ENCODE measurements around the gene DCAF16.
"Not testable (repeated sequence)": the region's sequence is repeated elsewhere in the genome, so short reads cannot be mapped to it uniquely, and the experiment has no call there.

Gene DCAF16

DNA sequence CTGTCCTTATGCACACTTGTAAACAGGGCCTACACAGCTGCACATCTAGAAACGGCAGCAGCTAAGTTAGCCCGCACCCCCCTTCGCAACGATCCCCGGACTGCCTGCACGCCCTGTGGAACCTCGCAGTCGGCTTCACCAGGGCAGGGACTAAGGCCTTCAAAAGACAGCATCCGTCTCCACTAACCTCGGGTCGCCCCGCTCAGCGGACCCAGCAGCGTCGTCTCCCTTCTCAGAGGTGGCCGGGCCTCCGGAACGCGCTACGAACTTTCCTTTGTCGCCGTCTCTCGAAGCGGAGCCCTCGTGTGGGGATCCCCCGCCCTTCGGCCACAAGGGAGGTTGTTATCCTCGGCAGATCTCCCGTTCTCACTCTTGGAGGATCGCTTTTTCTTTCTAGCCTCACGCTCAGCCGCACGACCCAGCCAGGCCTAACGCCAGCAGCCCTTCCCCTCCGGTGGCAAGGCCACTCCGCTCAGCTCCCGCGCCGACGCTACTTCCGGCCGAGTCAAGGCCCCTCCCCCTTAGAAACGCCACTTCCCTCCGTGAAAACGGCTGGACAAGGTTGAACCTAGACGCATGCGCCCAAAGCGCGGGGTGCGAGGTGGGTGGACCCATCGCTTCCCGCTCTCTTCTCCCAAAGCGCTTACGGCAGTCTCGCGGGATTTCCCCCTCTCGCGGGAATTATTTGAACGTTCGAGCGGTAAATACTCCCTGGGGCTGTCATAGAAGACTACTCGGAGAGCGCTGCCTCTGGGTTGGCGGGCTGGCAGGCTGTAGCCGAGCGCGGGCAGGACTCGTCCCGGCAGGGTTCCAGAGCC is at the start of gene DCAF16, which contains the start of gene NCAPG:
Gene DCAF16 (minus strand): TSS at position 498 of the 818 bp plus-strand sequence. CDS start 6,616 bp downstream, outside the sequence.
Gene NCAPG (plus strand): TSS at position 720 of the 818 bp plus-strand sequence. CDS start 99 bp downstream, outside the sequence.
- peak; percentile 84 for DNase-seq

DNA sequence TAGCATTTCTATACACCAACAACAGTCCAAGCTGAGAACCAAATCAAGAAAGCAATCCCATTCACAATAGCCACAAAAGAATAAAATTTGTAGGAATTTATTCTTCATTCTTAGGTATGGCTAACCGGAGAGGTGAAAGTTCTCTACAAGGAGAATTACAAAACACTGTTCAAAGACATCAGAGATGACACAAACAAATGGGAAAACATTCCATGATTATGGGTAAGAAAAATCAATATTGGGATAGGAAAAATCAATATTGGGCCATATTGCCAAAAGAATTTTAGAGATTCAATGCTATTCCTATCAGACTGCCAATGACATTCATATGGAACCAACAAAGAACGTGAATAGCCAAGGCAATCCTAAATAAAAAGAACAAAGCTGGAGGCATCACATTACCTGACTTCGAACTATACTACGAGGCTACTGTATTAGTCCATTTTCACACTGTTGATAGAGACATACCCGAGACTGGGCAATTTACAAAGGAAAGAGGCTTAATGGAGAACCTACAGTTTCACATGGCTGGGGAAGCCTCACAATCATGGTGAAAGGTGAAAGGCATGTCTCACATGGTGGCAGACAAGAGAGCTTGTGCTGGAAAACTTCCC is 49.3 kb upstream of the DCAF16 start:
- DNase-seq: no peak

DNA sequence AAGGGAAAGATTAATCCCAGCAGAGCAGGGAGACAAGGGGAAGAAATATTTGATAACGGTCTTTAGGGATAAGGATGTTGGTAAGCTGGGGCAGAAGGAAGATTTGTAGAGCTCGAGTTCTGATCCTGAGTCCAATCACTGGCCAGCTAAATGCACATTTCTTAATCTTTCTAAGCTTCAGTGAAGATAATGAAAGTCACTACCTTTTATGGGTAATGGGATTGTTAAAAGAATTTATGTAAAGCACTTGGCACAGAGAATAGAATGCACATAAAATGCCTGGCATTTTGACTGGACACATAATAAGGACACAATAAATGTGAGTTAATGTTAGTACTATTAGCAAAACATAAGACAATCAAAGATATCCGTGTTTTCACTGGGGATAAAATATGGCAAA is 43.5 kb upstream of the DCAF16 start:
- DNase-seq: no peak

DNA sequence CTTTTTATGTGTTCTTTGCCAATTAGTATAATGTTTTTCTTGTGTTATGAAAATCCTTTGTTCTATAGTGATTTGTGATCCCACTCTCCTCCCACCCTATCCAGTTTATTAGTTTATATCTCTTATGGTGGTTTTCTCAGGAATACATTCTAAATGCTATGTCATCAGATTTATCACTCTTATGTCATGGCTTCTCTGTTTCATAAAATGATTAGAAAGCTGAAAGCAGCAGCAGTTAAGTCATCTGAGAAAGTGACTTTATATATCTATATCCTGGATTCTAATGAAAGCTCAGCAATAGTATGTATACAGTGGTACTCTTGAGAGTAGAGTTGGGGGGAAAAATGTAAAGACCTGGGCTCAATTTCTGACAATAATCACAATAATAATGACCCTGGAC is 41.4 kb upstream of the DCAF16 start:
- DNase-seq: no peak

DNA sequence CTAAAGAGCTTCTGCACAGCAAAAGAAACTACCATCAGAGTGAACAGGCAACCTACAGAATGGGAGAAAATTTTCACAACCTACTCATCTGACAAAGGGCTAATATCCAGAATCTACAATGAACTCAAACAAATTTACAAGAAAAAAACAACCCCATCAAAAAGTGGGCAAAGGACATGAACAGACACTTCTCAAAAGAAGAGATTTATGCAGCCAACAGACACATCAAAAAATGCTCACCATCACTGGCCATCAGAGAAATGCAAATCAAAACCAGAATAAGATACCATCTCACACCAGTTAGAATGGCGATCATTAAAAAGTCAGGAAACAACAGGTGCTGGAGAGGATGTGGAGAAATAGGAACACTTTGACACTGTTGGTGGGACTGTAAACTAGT is 39.7 kb upstream of the DCAF16 start:
- not testable (repeated sequence) for DNase-seq

DNA sequence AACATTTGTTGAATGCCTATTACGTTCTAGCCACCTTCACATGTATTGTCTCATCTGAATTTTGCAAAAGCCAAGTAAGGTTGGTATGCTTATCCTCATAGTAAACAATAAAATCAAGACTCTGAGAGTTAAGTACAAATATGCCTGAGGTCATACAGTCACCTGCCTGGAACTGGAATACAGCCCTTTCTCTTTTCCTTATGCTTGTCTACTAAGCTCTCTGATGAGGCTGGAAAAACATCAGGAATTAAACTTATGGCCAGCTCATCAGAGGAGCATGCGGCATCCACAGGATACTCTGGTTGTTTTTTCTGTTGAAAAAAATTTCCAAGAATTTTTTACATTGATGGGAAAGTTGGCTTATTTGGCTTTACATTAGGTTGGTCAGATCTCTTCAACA is 35.7 kb upstream of the DCAF16 start:
- DNase-seq: no peak

DNA sequence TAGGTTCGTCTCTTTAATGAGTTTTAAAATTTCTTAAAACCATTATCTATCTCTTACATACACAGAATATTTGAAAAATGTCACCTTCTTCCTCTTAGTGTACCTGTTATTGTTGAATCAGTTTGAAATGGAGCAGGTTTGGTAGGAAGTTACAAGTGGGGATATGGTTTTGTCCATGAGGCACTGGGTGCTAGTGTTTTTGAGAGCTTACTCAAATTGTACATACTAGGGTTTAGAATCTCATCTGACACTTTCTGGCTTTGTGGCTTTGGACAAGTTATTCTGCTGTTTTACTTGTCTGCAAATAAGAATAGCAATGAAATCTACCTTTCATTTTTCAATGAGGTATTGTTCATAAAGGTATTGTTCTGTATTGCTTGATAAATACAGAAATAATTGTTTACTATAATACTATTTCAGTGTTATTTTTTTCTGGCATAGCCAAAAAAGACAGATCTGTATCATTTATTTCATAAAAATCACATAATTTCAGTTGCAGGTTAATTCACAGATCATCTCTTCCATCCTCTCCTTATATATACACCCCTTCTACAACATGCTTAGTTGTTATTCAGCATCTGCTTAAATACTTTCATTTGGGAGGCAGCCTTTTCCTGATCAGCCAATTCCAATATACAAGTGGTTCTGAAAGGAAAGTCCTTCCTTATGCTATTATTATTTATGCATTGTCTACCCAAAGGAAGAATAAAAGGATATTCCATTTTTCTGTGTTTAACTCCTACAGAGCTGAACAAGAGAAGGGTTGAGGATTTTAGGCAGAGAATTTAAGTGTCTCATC is 13.5 kb upstream of the DCAF16 start:
- no peak for DNase-seq

DNA sequence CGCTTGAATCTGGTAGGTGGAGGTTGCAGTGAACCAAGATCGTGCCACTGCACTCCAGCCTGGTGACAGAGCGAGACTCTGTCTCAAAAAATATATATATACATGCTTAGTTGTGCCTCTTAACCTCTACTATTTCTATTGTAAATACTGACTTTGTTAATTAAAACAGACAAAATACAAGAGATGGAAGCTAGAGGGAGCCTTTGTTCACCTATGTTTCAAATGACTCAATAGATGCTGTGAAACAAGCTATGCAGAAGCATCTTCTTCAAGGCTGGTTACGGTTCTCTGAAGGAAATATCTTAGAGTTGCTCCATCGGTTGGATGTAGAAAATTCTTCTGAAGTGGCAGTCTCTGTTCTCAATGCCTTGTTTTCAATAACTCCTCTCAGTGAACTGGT is 6.5 kb upstream of the DCAF16 start:
- peak; percentile 10 for DNase-seq

DNA sequence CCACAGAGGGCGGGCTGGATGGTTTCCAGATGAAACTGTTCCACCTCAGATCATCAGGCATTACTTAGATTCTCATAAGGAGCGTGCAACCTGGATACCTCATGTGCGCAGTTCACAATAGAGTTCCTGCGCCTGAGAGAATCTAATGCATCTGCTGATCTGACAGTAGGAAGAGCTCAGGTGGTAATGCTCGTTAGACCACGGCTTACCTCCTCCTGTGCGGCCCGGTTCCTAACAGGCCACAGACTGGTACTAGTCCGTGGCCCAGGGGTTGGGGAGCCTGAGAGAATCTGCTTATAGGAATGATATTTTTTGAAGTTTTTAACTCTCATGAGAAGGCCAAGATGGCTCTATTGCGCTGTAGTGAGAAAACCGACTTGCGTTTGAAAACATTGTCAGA is 5.6 kb upstream of the DCAF16 start:
- no peak for DNase-seq

DNA sequence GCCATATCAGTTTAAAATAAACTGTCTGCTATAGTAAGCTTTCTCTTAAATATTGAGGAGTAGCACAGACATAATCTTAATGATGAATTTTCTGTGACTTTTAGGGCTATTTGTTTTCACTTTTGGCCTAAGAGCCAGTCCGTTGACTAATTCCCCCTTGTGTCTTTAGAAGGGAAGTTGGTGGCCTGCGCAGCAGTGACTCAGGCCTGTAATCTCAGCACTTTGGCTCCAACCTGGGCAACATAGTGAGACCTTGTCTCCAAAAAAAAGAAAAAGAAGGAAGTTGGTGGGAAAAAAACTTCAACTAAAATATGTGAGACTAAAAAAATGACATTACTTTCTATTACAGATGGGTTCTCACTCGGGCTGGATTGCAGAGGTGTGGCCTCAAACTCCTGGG is 3.6 kb upstream of the DCAF16 start:
- DNase-seq: no peak

DNA sequence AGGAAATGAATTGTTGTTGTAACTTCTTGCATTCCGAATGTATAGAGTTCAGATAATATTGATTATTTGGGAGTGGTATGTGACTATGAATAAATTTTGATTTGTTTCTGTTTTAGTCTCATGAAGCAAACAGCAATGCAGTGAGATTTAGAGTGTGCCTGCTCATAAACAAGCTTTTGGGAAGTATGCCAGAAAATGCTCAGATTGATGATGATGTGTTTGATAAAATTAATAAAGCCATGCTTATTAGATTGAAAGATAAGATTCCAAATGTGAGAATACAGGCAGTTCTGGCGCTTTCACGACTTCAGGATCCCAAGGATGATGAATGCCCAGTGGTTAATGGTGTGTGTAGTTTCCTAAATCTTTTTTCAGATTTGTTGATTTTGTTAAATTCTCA is 2.2 kb upstream of the DCAF16 start:
- no peak for DNase-seq

DNA sequence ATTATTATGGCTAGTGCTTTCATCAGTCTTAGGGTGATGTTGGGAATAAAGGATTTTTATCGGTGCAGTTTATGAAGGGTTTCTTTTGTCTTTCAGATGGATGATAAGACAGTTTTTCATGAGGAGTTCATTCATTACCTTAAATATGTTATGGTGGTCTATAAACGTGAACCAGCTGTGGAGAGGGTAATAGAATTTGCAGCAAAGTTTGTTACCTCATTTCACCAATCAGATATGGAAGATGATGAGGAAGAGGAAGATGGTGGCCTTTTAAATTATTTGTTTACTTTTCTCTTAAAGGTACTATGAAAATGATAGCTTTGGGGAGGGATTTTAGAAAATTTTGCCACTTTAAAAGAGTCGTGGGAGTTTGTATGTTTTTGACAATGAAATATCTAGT is 1.6 kb upstream of the DCAF16 start:
- peak; percentile 24 for DNase-seq

DNA sequence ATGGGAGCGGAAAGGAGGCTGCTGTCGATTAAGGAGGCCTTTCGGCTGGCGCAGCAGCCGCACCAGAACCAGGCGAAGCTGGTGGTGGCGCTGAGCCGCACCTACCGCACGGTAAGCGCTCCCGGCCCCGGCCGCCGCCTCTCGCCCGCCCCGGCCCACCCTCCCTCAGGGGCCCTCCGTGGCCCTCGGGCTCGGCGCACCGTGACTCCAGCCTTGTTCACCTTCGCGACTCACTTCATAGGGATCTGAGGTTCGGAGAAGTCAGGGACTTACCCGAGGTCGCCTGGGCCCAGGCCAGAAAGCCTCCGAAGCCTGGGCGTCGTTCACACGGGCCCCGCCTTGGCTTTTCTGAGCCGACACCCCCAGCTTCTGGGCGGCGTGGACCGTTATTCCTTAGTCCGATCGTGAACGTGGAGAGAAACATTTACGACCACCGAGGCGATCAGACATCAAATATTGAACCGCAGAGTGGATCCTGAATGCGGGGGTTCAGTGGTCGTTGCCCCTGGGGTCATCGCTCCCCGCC is 584 bp upstream of the DCAF16 start:
- no peak for DNase-seq

DNA sequence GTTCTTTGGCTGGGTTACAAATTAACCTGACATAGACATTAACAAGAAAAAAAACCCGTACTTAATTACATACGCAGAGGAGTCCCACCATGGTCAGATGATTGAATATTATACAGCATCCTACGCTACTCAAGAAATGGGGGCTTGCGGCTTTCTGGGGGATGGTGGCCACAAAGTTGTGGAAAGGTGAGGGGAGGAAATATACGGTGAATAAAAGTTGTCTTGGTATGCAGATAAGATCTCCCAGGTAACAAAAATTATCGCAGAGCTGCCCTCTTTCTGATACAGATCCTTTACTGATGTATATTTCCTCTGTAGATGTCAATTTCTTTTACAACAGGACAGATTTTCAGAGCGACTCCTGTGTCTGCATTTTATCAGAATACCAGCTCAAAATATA is 890 bp downstream of the DCAF16 start:
- DNase-seq: no peak

DNA sequence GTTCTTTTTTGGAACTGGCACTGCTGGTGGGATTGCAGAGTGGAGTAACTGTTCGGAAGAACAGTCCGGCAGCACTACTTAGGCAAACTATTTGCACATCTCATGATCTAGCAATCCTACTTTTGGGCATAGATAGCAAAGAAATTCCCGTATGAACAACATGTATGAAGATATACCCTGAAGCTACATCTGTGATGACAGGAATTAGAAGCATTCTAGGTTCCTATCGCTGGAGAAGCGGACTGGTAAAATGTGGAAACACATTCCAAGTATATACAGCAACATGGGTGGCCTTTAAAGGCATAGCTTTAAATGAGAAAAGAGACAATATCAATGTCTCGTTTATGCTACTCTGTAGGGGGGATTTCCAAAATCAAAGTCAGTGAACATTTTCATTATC is 3.1 kb downstream of the DCAF16 start:
- no peak for DNase-seq

DNA sequence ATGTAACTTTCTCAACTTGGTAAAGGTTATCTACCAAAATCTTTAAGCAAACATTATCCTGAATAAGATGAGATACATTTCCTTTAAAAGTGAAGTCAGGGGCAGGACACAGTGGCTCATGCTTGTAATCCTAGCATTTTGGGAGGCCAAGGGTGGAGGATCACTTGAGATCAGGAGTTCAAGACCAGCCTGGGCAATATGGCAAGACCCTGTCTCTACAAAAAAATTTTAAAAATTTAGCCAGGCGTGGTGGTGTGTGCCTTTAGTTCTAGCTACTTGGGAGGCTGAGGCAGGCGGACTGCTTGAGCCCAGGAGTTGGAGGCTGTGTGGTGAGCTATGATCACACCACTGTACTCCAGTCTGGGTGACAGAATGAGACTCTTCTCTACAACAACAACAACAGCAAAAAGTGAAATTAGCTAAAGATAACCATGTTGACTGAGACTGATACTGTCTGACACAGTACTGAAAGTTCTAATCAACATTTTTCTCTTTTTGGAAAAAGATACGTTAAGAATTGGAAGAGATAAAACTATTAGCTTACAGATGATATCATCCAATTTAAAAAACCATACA is 4.9 kb downstream of the DCAF16 start:
- DNase-seq: no peak

DNA sequence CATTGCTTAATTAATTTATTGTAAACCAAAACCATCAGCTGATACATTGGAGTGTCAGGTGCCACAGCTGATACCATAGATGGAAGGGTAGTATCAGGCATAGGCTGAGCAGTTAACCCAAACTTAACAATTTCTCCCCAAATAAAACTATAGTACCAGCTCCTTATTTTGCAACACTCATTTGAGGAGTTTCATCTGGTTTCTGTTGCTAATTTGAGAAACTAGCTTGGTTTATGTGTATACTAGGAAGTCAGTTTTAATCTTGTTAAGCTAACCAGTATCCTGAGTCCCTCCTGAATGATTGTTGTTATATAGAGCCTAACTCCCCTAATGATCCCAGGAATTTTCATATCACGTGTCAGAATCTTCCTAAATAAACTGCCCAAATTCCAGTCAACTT is 12.7 kb downstream of the DCAF16 start:
- DNase-seq: no peak

DNA sequence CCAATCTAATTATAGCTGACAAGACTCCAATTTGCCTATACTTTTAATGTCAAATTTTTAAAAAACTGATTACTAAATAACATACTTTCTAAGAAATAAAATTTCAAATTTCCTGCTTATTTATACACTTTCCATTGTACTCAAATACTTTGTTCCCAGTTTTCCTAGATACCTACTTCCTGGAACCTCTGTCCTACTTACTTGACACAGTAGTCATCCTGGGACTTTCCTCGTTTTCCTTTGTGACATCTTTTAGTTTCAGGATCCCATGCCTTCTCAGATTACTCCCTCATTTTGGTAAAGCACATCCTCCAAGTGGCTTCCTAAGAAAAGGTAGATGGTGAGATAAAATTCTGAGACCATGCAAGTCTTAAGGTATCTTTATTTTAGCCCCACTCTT is 15.8 kb downstream of the DCAF16 start:
- DNase-seq: no peak

DNA sequence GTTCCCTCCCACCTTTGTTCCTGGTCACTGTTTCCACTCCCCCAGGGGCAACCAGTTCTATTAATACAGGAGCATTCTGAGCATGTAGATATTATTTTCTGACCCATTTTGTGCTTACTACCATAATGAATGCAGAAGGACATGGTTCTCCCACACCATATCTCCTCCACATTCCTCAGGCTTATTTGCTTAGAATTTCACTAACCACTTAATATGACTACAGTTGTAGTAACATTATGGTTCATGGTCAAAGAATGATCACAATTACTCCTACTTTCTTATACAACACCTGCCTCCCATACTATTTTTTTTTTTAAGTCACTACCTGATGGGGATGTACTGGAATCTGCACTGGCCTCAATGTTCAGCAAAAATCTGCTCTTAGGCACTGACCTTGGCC is 21.6 kb downstream of the DCAF16 start:
- no peak for DNase-seq

DNA sequence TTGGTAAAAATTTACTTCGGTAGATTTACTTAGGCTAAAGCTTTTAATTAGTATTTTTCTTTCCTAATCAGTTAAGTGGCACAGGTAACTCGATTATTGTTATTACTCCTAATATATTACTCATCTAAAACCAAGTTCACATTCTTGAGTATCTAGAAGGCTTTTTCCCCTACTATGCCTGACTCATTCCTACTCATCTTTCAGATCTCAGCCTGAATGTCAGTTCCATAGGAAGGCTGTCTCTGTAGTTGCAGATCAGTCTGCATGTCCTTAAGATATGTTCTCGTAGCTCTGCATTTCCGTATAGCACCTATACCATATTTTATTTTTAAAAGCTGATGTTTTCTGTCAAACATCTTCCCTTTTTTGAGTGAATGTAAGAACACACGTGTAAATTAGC is 23.2 kb downstream of the DCAF16 start:
- no peak for DNase-seq

DNA sequence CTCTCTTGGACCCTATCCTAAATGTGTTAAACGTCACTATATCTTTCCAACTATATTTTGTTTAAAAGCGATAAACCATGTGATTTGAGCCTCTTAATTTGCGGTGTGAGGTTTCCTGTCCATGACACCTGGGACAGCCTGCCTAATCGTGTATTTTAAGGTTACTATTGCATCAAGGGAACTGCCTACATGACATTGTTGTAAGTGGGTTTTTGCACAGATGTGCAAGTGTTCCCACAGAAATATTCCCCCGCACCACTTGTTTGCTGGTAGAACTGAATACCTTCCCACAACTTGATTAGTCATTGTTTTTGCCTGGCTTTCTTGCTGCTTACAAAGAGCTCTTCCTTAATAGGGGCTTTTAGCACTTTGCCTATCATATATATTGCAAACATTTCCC is 24.0 kb downstream of the DCAF16 start:
- DNase-seq: no peak

DNA sequence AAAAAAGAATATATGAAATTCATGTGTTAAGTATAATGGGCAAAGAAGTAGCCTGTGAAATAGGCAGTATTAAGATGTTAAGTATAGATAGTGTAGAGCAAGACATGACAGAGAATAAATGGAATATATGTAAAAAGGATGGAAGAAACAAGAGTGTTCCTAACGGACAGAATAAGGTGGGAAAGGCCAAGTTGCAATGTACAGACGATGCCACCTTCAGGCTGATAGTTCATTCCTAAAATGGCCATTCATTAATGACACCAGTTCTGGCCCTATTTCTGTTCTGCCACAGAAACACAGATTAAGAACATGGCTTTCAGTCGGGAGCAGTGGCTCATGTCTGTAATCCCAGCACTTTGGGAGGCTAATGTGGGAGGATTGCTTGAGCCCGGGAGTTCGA is 24.7 kb downstream of the DCAF16 start:
- peak; percentile 1 for DNase-seq
